Activated CD8-positive, alpha-beta memory T cell treated with anti-CD3 and anti-CD28 coated beads, Interleukin-2, amount 50 U/mL, for 24 hours (primary cell): ENCODE data around the gene OGFOD2.

Source experiments
- DNase-seq: peaks from one replicate; pipeline ENCODE4 v3.0.0-alpha.2; 2020; ENCODE audit errors: extremely low read depth

OGFOD2 gene

DNA sequence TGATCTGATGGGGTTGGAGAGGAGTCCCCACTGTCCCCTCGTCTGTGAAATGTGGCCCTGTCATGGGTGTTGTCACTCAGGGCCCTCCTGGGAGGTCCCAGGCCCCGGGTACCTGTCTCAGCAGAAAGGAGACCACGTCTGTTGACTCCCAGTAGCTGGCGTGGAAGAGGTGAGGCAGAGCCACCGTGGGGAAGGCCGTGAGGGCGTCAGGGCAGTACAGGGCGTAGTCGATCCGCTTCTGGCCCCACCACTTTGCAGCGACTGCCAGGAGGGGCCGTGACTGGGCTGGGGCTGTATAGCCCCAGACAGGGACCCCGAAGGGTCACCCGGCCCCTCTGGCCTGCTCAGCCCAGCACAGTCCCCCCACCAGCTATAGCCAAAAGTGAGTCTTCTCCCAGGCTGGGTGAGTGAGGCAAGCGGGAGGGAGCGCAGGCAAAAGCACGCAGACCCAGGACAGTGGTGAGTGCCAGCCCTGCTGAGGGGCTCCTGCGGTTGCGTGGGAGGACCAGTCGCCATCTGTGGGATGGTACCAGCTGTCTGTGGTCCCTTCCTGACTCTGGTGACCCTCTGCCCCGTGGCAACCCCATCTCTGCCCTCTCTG lies 13.7 kb downstream of the OGFOD2 start:
- DNase-seq = no peak

- no peak for DNase-seq
Measured at GRCh38 chr12:122989225-122989839, 14.3 kb downstream of the OGFOD2 start.

DNA sequence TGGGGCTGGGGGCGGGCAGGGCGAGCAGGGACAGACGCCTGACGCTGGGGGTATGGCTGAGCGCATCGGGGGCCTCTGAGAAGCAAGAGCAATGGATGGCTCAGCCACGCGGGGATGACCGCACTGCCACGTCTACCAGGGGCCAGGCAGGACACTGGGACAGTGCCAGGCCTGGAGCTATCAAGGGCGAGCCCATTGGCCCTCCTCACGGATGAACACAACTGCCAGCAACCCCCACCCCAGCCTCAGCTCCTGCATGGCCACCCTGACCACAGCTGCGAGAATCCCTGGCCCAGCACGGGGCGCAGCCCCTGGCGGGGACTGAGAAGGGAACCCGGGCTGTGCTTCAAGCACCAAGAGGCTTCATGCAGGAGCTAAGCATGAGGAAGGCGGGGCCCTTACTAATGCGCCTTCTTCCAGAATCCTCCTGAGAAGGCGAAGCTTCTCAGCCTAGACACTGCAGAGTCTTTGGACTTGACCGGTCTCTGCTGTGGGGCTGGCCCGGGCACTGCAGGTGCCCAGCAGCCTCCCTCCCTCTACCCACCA lies 14.9 kb downstream of the OGFOD2 start:
- no peak for DNase-seq

GRCh38 chr12:122990561-122990960 lies 15.5 kb downstream of the OGFOD2 start:
- DNase-seq = no peak

- no peak for DNase-seq
Measured at GRCh38 chr12:122990961-122991622, 16.0 kb downstream of the OGFOD2 start.

DNA sequence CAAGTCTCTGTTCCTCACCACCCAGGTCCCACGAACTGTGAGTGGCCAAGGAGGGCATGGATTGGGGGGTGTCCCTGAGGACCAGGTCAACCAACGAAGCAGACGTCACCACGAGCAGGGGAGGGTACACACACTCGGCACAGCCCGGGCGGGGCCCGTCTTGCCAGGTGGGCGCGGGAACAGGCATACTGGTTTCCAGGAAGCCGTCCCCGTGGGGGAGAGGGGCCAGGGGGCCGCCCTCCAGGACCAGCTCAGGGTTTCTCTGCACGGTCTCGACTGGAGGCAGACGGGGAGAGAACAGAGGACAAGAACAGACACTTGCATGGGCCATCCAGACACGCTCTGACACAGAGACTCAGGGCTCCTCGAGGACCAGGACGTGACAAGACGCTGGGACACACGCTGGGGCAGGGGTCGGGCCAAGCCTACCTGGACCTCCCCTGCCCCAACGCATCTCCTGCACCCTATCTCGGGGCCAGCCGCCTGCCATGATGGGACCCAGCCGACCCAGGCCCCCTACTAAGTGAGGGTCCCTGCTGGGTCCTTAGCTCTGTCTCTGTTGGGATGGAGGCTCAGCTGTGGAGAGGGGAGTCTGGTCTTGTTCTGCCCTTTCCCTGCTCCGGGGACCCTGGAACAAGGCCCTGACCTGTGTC lies 16.7 kb downstream of the OGFOD2 start:
- DNase-seq = no peak

DNA sequence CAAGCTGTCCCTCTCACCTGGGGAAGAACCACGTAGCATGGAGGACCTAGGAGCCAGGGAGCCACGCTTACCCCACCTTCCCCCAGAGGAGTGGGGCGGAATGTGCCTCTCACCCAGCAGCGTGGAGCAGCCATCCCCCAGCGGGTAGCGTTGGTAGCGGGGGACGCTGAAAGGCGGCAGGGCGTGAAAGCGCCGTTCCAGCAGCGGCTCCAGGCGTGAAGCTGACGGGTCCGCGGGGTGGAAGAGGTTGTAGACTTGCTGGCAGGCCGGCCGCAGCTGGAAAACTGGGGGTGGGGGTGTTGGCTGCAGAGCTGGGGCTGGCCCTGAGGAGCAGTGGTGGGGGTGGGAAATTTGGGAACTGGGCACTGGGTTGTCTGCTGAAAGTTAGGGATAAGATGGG lies 17.3 kb downstream of the OGFOD2 start:
- DNase-seq = no peak

DNA sequence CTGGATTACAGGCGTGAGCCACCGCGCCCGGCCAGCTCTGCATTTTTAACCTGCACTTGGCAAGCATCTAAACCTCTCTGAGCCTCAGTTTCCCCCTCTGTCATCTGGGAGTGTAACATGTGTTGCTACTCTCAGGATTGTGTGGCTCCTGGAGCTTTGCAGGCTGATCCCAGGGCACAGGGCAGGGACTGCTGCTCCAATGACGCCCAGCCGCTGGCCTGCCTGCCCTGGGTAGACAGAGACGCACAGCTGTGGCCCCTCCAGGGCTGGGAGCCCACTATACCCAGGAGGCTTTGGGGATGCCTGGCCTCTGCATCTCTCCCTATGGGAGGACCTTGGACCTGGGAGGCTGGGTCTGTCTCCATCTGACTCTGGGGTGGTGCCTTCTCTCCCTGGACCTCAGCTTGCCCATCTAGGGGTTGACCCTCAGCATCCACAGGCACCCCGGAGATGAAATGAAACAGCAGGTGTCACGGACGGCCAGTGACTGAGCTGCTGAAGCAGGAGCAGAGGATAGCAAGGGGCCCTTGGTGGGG lies 19.2 kb downstream of the OGFOD2 start:
- no peak for DNase-seq

DNA sequence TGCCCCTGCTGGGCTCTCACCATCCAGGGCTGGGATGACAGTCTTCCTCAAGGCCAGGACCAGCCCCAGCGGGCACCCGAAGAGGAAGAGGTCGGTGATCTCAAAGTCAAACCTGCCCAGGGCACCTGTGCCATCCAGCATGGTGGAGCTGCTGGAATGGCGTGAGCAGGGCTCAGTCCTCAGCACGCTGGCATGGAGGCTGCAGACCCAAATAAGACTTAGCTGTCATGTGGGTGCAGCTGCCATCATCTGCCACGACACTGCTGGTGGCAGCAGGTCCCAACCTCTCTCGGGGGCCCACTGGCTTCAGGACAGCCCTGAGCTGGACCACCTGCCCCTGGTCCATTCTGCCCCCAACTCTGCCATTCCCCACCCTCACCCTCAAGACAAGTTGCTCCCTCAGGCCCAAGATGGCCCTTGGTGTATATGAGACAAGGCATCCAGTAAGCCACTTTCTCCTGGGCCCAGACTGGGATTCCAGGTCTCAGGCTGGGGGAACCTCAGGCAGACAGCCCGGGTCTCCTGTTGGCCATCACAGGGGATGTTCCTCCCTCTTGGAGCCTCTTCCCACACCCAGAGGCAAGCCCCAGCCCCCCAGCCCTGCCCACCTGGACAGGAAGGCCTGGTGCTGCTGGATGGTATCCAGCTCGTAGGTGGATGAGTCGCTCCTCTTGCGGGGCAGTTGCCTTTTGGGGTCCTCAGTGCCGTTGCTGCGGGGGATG lies 19.9 kb downstream of the OGFOD2 start:
- DNase-seq = no peak

DNA sequence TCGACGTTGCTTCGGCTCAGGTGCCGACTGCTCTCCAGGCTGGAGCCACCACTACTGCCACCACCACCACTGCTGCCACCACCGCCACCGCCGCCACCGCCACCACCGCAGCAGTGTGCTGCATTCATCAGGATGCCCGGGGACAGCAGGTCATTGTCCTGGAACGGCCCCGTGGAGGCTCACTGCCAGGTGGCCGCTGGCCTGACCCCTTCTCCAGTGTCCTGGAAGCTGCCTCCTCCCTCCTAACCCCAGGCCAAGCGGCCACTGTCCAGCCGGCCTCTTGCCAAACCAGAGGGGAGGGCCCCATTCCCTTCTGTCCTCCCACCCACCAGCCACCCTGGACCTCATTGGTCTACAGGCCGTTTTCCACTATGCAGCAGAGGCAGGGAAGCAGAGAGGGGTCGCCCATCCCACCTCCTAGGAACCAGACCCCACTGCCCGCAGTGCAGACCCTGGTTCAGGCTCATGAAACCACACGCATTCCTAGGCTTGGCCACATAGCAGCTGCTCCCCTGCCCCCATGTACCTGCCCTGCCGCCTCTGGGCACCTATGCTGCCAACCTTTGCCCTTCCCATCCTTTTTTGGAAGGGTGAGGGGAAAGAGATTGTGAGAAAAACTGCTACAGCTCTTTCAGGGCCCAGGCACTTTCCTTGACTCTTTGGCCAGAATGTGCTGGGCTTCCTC lies 20.6 kb downstream of the OGFOD2 start:
- DNase-seq = no peak

GRCh38 chr12:122996188-122996601 lies 21.2 kb downstream of the OGFOD2 start:
- DNase-seq = no peak

DNA sequence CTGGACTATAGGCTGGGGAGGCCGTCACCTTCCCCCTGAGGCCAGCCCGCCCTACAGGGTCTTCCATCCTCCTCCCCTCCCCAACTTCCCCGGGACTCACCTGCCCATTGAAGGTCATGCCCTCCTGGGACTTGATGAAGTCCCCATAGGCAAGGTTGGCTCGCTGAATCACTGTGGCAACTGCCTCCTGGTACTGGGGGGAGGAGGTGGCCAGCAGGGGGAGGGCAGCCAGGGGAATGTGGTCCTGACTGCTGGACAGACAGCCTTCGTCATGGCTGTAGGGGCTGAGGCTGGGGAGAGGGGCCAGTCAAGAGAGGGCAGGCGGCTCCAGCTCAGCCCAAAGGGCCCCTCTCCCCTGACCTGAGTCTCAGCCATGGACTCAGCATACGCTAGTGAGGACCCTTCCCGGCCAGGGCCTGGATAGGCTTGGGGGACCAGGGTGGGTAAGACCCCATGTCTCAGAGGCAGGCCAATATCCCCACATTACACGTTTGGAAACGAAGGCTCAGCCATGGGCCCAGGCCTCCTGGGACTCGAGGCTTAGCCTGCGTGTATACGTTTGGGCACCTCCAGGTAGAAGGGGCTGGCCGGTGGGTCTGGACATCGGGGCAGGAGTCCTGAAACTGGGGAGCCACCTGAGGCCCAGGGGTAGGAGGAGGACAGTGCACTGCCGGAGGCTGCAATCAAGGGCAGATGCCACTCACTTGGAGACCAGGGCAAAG lies 21.7 kb downstream of the OGFOD2 start:
- no peak for DNase-seq

DNA sequence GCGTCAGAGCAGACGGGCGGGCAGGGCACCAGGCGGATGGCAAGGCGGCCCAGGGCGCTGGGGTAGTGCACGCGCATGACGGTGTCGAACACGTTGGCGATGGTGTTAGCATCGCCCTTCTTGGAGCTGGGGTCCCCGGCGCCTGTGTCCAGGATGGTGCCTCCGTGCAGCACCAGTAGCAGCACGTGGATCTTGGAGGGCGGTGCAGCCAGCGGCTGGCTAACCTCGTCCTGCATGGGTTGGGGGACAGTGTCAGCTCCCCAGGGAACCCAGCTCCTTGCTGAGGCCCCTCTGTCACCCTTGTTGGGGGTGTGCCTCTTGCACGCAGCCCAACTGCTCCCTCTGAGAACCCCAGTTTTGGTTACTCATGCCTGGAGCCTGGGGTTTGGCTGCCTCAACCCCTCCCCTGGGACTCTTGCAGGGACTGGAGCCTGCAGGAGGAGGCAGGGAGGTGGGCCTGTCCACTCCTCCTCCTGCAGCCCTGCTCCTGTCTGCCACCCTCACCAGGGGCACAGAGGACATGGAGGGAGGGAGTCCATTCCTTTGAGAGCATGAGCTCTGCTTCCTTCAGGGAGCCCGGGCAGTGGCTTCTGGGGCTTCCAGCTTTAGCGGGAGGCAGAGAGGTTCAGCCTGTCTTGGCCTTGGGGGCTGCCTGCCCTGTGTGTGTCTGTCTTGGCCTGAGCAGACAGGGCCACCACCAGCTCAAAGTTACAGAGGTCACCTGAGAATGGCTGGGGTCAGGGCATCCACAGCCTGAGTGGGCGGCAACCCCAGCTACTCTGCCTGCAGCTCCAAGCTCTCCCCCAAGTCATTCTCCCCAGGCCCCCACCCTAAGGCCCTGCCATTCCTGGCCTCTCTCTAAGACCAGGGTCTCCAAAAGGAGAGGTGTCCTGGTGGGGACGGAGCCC lies 22.6 kb downstream of the OGFOD2 start:
- DNase-seq = no peak

DNA sequence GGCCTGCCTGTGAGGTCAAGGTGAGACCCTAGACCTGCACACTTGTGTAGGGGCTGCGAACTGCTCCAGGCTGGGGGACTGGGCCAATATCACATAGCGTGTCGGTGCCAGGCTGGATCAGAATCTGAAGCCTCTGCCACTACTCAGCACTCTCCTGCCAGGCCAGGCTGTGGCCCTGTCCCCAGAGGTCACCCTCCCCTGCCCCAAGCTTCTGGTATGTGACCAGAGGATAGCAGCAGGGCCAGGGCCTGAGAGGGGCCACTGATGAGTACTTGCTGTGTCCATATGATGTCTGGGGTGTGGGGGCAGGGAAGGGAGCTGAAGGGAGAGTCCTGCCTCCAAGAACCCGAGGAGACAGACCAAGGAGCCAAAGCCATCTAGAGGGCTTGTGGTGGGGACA lies 23.3 kb downstream of the OGFOD2 start:
- DNase-seq = no peak

DNA sequence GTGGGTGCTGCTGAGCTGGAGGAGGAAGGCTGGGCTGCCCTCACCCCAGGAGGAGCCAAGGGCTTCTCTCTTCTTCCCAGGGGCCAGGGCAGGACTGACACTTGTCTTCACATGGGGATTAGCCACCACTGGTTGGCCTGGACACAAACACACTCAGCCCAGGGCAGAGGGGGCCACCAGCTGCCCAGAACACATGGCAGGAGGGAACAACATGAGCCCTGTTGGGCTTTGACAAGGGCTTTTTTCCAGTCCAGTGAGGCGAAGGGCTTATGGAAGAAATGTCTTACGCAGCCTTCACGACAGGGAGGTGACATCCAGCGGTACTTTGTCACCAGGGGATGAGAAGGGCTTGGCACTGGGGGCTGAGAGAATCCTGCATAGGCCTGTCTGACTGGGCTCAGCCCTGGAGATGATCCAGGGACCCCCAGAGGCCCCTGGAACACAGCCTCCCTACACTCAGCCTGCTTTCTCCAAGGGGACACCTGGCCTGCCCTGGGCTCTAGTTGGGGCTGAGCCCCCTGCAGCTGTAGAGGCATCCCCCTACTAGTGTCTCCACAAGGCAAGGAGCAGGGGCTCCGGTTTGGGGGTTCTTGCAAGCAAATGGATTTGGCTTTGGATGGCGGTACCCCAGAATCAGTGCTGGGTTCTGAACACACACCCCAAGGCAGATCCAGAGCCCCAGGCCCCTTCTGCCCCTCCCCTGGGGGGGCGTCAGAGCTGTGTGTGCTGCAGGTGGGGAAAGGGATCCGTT lies 24.3 kb downstream of the OGFOD2 start:
- DNase-seq = no peak

DNA sequence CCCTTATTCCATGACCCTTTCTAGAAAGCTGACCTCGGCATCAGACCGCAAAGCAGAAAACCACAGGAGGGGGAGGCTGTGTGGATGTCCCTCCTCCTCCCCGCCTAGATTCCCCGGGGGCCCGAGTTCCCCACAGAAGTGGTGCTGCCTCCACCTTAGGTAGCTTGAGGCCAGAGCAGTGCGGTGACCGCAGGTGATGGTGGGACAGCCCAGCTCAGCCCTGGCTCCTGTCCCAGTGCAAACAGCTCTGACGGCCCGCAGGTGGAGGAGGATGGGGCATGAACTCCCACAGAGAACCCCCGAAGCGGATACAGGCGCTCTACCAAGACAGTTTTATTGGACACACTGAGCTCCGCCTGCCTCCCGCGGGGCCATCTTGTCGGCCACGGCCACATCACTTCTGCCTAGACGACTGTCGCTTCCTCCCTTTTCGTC lies 25.0 kb downstream of the OGFOD2 start:
- DNase-seq = no peak

- no peak for DNase-seq
Measured at GRCh38 chr12:123000578-123000977, 25.5 kb downstream of the OGFOD2 start.

- DNase-seq = no peak
Measured at GRCh38 chr12:123001464-123001863, 26.4 kb downstream of the OGFOD2 start.

DNA sequence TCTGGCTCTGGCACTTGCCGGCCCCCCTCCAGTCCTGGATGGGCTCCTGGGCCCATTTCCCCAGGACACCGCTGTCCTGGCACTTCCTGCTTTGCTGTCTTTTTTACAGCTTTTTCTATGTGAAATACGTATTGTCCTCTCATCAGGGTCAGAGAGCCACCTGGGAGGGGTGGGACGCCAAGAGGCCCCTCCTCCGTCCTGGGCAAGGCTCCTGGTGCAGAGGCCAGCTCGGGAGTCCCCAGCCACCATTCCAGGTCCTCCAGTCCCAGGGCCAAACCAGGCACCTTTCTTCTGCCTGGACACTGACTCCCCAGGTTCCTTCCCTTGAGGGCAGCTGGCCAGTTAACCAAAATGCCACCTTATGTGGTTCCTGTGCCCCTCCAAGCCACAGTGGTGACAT lies 28.2 kb downstream of the OGFOD2 start:
- DNase-seq = no peak
